NCI-H2196 treated with DMSO at 0.1 percent for 48 hours (cell line): ENCODE measurements around the gene WDR93.
"Not testable (repeated sequence)": the region's sequence is repeated elsewhere in the genome, so short reads cannot be mapped to it uniquely, and the experiment has no call there.

ENCODE experiments used
- DNase-seq: peaks from one replicate; lab custom pipeline; 2025; ENCODE audit not compliant: unreplicated experiment; lab: John Stamatoyannopoulos, UW

Gene WDR93

DNA sequence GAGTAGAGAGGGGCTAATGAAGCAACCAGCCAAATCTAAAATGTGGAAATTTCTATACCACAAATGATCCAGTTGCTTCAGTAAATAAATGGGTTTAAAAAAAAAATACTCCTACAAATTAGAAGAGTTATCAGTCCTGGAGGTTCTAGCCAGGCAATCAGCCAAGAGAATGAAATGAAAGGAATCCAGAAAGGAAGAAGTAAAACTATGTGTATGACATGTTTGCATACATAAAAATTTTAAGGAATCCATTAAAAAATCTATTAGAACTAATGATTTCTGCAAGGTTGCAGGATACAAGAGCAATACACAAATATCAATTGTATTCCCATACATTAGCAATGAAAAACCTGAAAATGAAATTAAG lies 95.1 kb downstream of the WDR93 start:
- no peak for DNase-seq

DNA sequence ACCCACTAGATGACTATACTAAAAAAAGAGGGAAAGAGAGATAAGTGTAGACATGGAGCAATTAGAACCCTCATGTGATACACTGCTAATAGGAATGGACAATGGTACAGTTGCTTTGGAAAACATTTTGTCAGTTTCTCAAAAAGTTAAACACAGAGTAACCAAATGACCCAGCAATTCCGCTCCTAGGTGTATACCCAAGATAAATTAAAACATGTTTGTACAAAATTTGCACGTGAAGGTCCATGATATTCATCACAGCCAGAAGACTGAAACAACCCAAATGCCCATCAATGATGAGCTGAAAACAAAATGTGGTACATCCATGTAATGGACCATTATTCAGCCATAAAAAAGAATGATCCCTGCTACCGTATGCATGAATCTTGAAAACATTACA lies 97.3 kb downstream of the WDR93 start:
- DNase-seq: no peak

DNA sequence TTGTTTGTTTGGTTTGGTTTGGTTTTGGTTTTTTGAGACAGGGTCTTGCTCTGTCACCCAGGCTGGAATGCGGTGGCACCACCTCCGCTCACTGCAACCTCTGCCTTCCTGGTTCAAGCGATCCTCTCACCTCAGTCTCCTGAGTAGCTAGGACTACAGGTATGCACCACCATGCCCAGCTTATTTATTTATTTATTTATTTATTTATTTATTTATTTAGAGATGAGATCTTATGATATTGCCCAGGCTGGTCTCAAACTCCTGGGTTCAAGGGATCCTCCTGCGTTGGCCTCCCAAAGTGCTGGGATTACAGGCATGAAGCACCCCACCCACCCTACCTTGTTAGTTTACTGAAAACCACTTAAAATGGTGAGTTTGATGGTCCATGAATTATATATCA lies 98.0 kb downstream of the WDR93 start:
- DNase-seq: not testable (repeated sequence)

DNA sequence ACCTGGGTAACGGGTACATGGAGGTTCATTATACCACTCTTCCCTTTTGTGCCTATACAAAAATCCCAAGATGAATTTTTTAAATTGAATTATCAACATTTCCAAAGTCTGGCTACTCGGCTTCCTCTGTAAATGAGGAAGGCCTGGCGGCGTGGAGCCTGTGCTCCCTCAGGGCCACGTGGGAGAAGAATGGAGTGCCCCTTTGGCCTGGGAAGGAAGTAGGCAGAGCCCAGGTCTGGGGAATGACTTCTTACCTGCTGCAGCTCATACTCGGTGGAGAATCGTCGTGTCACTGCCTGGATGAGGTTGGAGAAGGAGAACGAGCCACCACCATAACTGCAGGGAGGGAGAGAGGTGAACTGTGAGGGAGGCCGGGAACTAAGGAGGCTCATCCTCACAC lies 99.6 kb downstream of the WDR93 start:
- DNase-seq: no peak

DNA sequence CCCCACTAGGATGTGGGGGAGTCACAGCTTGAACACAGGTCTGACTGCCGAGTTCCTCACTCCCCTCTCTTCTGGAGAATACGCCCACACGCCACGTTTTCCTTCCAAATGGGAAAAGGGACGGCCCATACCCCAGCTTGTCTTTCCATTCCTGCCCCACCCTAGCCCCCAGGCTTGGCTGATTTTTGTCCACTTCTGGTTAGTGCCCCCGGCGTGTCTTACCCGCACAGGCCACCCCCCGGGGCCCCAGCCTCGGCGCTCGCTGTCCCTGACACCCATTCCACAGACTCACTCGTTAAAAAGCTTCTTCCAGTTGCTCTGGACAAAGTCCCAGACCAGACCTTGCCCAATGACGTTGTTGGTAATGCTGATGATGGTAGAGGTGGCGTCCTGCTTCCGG lies 100.0 kb downstream of the WDR93 start:
- no peak for DNase-seq

DNA sequence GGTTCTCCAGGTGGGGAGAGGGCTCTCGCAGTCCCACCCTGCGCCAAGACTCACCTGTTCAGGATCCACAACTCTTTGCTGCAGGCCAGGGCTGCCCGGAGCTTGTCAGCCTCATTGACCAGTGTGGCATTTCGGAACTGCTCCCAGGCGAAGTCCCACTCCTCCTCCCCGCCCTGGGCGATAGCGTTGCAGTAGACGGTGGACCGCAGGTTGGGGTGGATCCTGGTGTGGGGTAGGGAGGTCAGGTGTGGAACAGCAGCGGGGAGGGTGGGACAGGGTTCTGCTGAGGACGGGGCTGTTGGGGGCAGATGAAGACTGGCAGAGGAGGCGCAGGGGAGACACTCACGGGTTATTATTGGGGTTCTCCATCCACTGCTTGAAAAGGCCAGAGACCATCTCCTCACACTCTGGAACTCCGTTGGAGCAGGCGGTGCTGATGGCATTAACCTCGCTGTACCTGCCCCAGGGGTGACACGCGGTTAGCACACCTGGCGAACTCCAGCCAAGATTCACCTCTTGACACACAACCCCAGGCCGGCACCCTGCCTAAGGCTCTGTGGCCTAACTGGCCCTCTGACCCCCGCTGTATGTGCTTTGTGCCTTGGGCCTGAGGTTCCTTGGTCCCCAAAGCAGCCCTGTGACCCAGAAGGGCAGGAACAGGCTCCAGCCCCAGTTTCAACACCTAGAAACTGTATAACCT lies 101.6 kb downstream of the WDR93 start:
- no peak for DNase-seq
